ENCODE data around the gene DARS1.
A peak's percentile ranks its signal among the peaks of the same experiment; 100 is the strongest.
"Not testable (repeated sequence)": the region's sequence is repeated elsewhere in the genome, so short reads cannot be mapped to it uniquely, and the experiment has no call there.

Gene DARS1

DNA sequence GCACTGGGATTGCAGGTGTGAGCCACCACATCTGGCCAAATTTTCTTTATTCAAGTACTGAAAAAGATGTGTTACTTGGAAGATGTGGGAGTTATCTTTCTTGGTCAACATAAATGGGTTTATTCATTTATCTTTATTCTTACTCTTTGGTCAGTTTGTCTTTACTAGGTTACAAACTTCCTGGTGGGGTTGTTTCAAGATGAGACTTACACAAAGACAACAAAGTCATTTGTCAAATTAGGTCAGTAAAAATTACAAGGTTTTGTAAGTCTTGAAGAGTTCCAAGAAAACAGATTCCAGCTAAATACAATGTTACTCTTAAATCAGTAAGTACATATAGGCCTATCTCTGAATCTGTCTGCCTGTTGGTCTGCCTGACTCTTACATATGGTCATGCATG is 48.9 kb downstream of the DARS1 start:
- no peak for DNase-seq

DNA sequence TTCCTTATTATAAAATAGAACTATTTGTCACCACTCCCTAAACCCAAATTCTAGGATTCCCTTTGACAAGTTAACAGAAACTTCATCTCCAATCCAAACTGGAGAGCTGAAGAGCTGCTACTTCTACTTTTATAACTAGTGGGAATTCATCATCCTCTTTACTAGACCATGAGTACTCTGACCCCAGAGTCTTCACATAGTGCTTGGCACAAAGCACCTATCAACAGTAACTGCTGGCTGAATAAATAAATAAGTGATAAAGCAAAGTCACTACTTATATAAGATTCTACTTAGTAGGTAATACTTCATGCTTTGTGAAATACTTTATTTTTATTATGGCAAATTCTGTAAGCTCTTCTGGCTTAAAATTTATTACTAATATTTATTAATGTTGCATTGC is 49.5 kb downstream of the DARS1 start:
- DNase-seq, result no peak

DNA sequence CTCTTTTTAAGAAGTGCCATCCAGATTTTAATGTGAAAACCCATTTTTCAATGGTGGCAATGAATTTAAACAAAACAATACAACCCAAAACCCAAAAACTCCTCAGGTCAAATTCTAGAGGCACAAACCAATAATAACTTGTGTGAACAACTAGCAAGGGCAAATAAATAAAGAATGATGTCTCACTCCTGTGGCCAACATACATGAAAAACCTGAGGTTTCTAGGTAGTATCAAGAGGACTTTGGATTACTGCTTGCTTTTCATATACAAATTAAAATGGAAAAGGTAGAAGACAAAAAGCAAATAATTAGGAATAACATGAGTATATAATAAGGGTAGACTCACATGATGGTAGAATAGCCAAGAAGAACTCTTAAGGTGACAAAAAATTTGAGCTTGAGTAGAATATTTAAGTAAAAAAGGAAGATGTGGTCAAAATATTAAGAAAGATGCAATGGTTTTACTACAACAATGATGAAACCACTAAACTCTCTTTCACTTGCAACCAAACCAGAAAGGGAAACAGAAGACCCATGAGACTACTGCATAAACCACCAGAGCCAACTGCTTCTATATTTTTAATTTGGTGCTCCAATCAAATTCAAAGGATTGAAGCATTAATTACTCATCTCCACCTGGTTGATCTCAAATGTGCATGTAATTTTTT is 53.5 kb downstream of the DARS1 start:
- DNase-seq, result no peak

DNA sequence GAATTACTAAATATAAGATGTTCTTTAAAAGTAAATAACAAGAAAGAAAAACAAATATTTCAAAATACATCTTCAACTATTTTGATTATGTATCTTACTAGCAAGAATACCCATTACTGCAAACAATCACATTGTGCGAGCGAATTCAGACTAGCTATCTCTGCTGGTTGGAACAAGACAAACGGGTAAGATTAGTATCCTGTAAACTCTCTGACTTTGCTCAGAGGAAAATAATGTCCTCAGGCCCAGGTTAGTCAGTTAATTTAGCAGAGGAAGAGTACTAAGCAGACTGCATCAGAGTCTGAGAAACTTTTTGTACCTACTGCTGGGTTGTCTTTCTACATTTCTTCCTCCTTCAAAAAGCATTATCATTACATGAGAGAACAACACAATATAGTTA is 58.8 kb downstream of the DARS1 start:
- no peak for DNase-seq

DNA sequence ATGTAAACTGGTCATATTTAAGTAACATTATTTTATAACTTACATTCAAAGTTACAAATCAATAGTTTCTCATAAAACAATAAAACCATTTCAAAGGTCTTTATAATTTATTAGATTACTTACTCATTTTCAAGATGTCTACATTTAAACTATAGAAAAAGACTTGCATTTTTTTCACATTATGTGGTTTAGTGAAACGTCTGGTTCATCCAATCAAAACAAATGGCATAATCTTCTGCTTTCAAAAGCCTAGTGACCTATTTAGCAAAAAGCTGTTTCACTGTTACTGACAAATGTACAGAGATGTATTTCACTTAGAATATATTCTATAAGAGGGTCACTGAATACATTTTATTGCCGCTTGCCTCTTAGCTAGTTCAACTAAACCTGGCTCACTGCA is 59.9 kb downstream of the DARS1 start:
- no peak for DNase-seq

DNA sequence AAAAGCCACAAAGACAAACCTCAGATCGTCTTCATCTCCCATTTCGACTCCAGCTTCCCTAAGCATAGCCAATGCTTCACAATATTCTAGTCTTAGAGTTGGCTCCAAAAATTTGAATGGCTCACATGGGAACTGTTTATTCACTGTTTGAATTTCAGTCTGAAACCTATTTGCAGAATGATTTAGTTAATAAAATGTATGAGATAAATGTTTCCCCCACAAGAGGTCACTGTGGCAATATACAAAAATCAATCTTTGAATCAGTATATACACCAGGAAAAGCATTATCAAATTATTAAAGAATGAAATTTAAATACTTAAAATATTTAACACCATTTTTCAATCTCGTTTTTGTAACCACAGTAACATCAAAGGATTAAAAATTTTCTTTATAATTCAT is 69.2 kb downstream of the DARS1 start:
- DNase-seq, result no peak

DNA sequence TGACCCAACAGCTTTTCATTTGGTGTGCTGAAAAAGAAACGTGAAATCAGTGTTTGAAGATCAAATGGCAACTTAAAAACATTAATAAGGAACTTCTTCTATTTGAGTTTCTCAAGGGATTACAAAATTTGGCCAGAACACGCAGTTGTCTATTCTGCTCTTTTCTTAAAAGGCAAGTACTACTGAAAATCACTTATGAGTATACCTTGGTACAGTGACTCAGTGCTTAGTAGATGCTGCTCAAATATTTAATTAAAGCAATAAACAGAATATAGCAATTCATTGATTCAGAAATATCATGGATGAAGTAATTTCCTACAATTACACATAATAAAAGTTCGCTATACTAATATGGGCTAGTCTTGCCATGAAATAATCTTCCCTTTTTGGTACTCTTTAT is 70.9 kb downstream of the DARS1 start:
- DNase-seq, result no peak

DNA sequence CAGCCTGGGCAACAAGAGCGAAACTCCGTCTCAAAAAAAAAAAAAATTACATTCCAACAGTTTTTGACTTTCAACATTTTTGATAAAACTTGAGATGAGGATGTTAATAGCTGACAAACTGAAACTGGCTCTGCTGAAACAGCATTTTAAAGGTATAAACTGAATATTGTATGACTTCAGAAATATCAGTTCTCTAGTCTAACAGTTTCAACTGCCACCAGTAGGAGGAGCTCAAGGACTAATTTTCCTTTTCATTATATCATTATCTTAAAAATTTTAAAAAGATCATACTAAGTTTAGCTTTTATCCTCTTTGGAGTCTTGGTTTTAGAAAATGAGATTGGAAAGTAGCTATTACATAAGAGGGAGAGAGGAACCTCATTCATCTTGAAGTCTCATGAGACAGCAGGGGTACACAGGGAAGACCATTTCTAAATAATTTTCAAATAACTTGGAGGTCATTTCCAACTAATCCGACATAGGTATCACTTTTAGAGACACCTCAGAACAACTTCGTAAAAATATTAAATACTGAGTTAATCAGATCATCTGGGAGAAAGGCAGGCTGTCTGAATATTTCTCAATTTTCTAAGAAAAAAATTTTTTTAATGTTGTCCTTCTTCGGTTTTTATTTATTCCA is 71.6 kb downstream of the DARS1 start:
- DNase-seq, result no peak

DNA sequence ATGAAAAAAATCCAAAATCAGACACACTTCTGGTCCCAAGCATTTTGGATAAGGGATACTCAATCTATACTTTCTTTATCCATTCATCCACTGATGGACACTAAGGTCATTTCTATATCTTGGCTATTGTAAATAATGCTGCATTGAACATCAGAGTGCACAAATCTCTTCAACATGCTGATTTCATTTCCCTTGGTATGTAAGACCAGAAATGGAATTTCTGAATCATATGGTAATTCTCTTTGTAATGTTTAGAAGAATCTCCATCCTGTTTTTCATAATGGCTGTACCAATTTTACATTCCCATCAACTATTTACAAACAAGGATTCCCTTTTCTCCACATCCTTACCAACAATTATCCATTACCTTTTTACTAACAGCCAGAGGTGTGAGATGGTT is 75.5 kb downstream of the DARS1 start:
- DNase-seq, result no peak

DNA sequence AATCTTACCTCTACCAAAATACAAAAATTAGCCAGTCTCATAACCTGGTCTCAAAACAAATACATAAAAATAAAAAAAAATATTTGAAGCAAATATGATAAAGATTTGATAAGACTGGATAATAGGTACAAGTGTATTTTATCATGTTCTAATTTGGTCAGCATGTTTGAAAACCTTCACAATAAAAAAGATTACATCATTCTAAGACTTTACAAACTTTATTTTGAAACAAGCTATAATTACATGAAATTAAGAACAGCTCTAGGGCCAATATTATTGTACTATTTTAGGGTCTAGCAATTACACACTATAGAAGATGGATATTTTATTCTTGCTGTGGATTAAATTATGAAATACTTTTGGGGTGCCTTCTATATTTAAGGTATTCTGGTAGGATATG is 79.7 kb downstream of the DARS1 start:
- DNase-seq, result no peak

DNA sequence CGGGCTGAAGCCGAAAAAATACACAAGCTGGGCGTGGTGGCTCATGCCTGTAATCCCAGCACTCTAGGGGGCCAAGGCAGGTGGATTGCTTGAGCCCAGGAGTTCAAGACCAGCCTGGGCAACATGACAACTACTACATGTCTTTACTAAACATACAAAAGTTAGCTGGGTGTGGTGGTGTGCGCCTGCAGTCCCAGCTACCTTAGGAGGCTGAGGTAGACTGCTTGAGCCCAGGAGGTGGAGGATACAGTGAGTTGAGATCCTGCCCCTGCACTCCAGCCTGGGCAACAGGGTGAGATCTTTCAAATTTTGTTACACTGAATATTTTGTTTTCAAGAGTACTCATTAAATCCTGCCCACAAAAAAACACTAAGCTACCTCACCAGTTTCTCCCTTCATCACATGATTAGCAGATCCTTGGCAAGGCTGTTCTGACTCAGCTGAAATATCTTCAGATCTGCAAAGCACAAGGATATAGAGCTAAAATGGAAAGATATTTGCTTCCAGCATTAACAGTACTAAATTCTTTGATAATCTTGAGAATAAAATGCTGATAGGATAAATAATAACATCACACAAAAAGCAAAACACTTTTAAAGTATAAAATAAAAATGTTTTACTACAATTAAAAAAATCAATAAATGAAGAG is 81.0 kb downstream of the DARS1 start:
- DNase-seq, result no peak

DNA sequence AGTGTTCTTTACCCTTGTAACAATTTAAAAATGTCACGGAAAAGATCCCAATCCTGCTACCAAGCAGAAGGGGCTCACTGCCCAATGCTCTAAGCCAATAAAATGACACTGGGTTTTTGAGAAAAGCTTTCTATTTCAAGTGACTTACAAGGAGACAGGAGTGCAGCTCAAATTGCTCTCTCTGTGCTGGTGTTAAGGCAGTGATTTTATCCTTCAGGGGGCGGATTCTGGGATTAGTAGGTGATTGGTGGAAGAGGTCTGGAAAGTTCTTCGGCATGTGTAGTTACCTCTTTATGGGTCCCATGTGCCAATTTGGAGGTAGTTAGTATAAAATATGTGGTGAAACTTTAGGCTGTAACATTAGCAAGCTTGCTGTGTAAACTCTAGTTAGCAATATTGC is 81.8 kb downstream of the DARS1 start:
- no peak for DNase-seq

DNA sequence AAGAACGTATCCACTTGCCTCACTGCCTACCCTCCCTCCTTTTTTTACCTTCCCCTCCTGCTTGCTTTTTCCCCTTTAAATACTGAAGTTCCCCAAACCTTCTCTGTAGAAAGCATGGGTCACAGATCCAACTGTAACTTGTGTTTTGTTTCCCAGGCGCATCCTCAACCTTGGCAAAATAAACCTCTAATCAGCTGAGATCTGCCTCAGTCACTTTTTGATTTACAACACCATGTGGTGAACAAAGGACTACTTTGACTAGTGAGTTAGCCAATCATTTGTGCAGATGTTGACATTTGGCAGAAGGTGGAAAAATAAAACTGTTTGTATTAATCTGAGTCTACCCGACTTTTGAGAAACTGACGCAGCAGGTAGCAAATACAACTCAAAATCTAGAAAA is 85.9 kb downstream of the DARS1 start:
- DNase-seq, result no peak

DNA sequence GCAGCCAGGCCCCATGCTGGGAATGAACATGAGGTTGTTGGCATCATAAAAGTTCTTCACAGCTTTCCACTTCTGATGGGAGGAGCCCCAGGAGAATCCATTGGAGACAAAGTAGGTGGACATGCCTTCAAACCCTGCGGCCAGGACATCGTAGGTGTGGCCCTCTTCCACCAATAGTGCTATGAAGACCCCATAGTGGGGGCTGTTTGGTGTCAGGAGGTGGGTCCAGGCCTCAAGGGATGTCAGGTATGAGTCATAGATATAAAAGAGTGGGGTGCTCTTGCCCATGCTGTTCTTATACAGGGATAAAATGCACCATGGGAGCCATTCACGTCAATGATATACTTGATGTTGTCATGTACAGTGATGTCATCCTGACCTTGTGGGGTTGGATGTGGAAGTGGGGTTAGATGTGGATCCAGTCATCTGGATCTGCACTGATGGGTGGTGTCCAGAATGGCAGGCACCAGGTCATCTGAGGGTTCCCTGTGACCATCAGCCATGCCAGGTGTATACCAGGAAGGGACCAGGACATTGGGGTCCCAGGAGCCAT is 87.1 kb downstream of the DARS1 start:
- DNase-seq, result no peak

DNA sequence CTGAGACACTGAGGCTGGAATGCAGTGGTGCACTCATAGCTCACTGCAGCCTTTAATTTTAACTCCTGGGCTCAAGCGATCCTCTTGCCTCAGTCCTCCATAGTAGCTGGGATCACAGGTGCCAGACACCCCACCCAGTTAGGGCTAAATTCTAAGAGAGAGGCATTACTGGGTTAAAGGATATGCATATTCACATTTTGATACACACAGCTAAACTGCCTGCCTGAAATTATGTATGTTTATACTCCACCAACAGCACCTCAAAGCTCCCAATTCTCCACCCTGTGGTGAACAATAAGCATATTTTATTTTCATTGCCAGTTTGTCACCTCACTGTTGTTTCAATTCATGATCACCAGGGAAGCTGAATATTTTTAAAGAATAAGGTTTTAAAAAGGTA is 90.5 kb downstream of the DARS1 start:
- DNase-seq, result no peak

DNA sequence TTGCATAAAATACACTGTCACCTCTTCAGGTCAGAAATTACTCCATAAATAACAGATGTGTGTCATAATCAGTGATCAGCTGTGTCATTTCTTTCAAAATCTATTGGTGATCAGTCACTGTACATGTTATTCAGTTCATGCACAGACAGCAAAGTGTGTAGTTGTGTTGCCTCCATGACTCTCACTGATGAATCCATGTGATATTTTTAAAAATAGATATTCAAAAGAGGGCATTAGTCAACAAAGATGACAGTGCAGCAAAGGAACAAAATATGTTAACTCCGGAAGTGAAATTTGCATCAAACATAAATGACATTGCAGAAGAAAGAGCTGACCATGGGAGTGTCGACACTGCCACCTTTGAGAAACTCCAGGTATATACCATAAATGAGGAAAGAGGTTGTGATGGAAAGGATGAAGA is 92.0 kb downstream of the DARS1 start:
- DNase-seq, result no peak

DNA sequence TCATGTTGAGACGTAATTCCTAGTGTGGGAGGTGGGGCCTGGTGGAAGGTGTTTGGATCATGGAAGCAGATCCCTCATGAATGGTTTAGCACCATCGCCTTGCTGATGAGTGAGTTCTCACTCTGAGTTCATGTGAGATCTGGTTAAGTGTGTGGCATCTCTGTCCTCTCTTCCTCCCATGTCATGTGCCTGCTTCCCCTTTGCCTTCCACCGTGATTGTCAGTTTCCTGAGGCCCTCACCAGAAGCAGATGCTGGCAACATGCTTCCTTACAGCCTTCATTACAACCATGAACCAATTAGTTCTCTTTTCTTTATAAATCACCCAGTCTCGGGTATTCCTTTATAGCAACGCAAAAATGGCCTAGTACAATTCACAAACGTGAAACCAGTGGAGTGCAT is 94.6 kb downstream of the DARS1 start:
- no peak for DNase-seq

DNA sequence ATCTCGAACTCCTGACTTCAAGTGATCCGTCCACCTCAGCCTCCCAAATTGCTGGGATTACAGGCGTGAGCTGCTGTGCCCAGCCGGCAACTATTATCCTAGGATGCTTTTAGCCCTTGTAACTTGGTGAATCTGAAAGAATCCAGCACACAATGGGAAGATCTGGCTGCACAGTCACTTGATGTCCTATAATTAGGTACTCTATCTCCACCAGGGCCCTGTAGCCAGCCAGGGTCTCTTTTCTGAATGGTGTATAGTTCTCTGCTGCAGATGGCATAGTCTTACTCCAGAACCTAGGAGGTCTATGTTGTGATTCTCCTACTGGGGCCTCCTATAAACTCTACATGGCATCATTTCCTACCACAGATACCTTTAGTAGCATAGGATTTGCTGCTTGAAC is 95.3 kb downstream of the DARS1 start:
- no peak for DNase-seq

DNA sequence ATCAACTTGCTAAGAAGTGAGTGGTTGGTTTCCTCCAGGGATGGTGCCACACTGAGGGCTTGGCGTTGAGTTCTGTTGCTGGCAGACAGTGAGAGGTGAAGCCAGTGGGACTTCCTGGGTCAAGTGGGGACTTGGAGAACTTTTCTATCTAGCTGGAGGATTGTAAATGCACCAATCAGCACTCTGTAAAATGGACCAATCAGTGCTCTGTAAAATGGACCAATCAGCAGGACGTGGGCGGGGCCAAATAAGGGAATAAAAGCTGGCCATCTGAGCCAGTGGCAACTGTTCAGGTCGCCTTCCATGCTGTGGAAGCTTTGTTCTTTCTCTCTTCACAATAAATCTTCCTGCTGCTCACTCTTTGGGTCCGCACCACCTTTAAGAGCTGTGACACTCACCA is 96.8 kb downstream of the DARS1 start:
- not testable (repeated sequence) for DNase-seq

DNA sequence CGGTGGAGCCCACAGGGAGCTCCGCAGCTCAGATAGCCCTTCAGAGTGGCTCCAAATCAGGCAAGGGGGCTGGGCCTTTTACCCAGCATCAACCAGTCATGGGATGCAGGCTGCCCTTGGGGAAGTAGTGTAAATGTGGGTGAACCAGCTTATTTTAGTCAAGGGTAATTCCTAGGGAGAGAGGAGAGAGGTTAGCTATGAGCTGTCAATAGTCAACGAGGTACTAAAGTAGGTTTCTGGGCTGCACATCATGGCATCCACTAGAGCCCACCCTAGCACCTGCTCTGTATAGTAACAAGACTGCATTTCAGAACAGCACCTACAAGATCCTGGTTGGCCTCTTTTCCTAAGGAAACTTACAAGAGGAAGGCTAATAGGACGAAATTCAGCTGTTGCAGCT is 99.7 kb downstream of the DARS1 start:
- no peak for DNase-seq

DNA sequence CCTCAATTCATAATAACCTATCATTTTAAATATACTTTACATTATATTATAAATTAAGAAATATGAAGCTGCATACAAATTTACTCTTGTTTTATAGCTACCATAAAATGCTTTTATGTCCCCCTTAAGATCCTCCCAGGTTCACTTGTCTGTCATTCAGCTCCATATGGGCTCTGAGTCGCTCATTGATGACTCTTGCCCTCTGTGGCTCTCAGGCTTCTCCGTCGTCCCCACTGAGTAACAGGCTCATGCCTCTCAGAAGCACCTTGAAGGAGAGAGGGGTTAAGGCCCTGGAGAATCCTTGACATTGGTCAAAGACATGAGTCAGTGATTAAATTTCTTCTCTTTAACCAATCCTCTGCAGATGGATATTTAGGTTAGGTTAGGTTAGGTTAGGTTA is 103.0 kb downstream of the DARS1 start:
- no peak for DNase-seq

DNA sequence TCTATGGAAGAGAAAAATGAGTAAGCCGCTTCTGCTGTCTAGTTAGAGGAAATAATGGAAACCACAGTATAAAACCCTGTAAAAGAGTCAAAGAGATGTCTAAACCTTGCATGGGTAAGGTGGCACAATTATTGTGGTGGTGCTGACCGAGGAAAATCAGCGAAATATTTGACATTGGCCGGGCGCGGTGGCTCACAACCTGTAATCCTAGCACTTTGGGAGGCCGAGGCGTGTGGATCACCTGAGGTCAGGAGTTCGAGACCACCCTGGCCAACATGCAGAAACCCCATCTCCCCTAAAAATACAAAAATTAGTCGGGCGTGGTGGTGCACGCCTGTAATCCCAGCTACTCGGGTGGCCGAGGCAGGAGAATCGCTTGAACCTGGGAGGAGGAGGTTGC is 108.7 kb downstream of the DARS1 start:
- not testable (repeated sequence) for DNase-seq

DNA sequence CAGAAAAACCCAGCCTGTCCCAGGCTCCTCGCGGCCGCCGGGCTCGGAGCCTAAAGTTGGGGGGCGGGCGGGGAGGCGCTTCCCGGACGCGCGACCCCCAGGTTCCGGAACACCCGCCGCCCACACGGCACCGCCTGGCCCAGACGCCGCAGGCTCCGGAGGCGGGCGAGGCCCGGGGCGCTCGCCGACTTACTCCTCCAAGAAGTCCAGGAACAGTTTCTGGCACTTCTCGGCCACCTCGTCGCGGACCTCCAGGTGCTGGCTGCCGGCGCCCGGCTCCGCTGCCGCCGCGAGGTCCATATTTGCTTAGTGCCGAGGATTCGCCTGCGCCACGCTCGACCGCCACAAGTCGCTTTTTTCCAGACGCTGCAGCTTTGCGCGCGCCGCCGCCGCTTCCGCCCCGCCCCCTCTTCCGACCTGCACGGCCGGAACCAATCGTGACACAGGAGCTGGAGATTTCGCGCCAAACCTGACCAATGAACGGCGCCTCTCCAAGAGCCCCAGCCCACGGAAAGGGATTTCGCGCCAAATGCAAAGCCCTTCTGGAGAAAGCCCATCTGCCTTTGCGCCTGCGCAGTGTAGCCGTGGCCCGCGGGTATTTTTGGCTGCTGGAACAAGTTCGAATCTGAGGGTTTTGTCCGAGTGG is 109.2 kb downstream of the DARS1 start, which contains the start of gene MCM6:
TSS of gene MCM6 (minus strand) at position 378 of the 646 bp plus-strand sequence. CDS start at position 300, 78 bp downstream.
- peak; percentile 92 to 94 for DNase-seq
